CD4-positive, alpha-beta T cell treated with Interleukin-6 at 100 ng/mL for 8 hours (primary cell): Measurements from ENCODE around the gene SLC7A1.

Experiments
- DNase-seq: peaks from one replicate; pipeline ENCODE4 v3.0.0-alpha.2; 2020; ENCODE audit warnings: mixed read lengths, low spot score

Gene SLC7A1

DNA sequence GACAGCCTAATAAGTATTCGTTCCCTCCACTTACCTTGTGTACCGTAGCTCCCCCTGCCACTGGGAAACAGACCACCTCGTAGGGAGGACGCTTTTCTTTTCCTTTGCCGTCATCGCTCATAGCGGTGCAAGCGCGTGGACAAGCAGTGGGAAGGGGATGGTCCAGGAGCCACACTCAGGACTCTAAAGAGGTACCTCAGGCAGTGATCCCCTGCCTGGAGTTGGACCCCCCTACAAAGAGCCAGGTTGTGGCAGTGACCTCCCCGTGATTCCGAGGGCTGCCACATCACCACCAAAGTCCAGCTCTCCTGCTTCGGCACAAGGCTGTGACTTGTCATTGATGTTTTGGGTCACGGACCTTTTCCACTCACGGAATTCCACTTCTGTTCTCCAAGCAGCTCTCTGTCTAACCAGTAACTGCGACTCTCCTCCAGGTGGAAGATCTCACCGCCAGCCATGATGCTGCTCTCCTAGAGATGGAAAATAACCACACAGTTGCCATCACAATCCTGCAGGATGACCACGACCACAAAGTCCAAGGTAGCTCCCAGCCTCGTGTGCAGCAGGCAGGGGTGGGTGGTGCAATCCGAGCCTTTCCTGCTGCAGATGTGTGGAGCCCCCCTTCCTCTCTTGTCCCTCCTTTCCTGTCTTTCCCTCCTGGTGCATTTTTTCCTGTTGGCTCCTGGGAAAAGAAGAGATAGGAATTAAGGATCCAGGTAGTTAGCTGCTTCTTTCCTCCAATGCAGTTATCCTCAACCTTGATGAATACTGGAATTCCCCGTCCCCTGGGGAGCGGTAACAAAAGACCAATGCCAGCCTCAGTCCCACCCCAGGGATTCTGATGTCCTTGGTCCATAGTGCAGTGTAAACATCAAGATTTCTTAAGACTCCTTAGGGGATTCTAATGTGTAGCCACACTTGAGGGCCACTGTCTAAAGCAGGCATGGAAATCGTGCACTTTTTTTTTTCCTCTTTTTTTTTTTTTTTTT lies 107.7 kb downstream of the SLC7A1 start:
- no peak for DNase-seq

DNA sequence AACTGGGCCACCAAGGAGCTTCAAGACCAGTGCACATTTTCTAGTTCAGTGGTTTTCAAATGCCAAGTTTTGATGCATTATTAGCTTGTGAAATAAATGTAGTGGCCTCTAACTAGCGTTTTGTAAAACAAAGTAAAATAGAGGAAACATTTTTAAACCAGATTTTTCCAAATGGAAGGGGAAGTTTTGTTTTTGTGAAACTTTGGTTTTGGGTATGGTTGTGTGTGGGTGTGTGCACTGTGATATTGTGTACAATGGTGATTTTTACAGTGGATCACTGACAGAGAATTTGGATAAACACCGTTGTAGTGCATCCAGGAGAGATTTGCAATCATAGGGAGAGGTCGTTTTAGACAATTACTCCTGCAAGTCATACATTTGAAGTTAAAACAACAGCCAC lies 108.9 kb downstream of the SLC7A1 start:
- no peak for DNase-seq

DNA sequence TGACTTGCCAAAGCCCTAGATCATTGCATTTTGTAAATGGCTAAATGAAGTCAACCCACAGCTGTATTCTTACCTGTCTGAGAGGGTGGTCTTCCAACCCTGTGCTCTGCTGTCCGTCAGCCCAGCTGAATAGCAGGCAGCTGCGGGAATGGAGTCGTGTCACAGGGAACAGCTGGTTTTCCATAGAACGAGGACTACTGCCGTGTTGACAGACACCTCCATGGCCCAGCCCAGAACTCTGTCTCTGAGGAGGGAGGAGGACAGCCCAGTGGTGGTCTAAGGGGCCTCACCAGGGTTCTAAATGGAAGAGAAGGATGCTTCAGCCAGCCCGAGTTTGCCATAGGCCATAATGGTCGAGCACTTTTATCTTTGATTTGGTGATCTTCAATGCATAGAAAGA lies 110.7 kb downstream of the SLC7A1 start:
- no peak for DNase-seq

DNA sequence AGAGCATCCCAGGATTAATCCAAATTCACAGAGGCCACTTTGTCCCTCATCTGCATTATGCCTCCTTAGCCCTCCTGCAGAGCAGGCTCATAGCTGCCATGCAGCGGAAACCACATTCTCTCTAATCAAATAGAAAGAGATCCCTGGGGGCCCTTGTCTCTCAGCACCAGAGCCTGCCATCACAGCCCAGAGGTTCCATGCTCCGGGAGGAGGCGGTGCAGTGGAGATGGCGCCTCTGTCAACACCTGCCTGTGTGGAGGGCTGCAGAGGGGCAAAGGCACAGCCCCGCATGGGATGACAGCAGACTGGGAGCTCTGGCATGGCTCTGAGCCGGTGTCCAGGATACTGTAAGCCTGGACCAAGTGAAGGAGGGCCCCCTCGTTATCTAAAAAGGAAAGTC lies 111.3 kb downstream of the SLC7A1 start:
- no peak for DNase-seq

DNA sequence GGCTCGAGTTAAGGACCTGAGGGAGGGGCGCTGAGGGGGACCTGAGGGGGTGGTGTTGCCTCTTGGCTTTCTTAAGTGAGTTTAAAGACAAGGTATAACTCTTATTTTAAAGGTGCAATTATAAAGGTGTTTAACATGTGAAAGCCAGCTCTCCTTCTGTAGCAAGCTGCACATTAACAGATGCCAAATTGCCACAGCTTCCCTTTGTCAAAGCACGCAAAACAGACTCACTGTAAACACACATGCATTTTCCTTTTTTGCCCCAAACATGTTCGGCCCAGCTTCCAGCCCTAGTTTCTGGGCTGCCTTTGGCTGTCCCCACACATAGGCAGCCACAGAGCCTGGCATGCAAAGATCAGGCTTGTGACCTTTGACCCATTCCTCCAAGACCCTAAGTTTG lies 111.9 kb downstream of the SLC7A1 start:
- no peak for DNase-seq

DNA sequence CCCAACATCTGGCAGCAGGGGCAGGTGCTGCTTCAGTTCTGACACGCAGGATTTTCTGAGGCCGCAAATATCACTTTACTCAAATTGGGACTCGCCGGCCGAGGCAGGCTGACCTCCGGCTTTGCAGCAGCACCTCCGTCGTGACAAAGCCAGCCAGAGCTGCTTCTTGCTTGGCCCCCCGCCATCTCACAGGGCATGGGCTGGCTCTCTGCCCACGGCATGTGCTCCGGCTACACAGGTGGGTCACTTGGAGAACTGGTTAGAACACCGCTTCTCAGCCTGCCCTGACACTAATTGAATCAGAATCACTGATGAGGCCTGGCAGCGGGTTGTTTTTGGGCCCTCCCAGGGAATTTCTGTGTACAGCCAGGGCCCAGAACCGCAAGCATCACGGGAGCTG lies 112.3 kb downstream of the SLC7A1 start:
- DNase-seq: no peak

DNA sequence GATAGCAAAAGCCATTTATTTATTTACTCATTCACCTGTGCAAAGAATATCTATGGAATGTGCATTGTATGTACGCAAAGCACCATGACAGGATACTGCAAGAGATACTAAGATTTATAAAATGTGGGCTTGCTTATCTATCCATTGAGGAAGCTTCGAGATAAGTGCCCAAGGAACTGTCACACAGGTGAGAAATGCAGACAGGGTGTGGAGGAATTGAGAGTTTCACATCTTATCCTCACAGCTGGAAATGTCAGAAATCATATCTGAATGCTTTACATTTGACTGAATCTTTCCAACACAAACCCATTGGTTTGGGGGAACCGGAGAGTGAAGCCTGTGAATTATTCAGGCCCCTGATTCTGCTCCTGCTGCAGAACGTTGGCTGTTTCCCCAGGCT lies 113.0 kb downstream of the SLC7A1 start:
- no peak for DNase-seq

DNA sequence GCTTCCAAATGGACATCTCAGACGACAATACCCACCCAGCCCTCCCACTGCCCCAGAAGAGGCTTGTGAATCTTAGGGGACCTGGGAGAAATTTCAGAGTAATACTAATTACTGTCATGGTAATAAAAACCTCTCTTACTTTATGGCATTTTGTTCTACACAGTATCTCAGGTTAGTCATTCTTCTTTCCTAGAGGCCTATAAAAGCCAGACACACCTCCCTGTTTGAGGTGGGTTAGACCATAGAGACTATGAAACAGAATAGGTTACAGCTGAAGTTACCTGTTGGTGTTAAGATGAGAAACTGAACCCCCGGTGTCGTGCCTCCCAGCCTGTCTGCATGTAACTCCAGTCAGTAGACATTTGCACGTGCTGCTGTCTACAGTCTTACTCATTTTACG lies 113.9 kb downstream of the SLC7A1 start:
- DNase-seq: no peak

DNA sequence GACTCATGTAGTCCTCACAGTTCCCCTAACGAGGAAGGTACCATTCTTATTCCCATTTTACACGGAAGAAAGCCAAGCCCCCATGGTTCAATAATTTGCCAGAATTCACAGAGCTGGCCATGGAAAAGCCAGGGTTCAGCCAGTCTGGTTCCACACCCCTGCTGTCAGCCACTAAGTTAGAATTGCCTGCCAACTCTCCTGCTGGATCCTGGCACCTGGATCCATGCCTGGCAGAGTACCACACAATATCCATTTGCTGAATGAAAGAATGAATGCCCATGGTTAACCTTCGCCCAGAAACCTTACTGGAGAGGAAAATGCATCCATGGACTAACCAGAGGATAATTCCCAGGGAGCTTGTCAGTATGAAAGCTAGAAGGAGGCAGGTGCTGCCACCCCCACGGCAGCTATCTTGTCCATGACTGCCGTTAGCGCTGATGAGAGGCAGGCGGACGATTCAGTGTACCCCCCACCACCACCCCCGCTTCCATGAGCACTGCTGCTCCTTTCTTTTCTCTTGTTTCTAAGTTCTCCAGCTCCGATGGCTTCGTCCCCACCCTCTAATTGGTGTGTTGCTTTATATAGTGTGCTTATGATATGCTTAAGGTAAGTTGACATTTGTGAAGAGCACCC lies 114.5 kb downstream of the SLC7A1 start:
- no peak for DNase-seq

DNA sequence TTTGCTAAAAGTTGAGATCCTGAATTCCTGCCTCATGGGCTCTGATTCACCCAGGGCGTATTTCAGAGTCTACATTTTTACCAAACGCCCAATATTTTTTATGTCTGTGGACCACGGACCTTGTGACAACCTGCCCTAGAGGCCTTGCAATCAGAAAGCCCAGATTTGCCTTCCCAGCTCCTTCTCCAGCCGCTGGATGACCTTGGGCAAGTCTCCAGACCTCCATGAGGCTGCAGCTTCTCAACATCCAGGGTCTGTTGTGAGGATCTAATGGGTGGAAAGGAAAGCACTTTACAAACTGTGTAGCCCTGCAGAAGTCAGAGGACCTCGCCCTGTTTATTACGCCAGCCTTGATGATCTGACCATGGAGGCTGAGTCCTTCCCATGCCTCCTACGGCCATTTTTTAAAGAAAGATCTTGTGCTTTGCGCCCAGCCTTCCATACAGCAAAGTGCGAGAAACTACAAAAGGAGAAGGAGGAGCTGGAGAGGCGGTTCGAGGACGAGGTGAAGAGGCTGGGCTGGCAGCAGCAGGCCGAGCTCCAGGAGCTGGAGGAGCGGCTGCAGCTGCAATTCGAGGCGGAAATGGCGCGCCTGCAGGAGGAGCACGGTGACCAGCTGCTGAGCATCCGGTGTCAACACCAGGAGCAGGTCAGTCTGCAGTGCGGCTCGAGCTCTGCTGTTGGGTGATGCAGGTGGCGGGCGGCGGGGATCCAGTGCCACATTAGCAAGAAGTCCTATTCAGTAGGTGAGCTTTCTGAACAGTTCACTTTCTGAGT lies 115.6 kb downstream of the SLC7A1 start:
- no peak for DNase-seq

DNA sequence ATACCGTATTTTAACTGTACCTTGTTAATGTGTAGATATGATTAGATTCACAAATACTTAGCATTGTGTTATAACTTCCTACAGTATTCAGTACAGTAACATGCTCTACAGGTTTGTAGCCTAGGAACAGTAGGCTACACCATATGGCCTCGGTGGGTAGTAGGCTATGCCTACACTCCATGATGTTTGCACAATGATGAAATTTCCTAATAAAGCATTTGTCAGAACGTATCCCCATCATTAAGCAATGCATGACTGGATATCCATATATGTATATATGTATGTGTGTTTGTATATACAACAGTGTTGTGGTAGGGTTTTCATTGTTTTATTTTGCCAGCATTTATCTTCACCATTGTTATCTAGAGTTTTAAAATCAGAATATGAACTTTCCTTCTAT lies 119.4 kb downstream of the SLC7A1 start:
- DNase-seq: no peak

DNA sequence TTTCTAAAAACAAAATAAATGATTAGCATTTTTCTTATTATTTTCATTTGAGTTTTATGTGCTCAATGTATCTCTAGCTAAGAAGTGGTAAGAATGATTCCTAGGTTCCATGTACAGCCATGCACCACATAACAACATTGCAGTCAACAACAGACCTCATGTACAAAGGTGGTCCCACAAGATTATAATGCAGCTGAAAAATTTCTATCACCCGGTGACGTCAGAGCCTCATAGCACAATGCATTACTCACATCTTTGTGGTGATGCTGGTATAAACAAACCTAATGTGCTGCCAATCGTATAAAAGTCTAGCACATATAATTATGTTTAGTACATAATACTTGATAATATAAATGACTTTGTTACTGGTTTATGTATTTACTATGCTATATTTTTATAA lies 120.5 kb downstream of the SLC7A1 start:
- no peak for DNase-seq

DNA sequence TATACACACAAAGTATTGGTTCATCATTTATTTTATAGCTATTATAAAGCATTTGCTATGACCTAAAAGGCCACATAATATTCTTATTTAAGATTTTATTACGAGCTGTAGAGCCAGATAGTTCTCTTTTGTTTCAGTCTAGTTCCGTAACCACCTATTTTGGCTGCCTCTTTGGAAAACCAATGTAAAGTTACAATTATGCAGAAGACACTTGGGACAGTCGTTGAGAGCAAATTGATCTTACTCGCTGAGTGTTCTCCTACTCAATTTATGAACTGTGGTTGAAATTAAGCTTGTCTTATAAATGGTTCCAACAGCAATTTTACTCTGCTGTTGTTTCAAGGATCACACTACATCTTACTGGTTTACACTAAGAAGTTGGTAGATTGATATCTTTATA lies 122.3 kb downstream of the SLC7A1 start:
- DNase-seq: no peak

DNA sequence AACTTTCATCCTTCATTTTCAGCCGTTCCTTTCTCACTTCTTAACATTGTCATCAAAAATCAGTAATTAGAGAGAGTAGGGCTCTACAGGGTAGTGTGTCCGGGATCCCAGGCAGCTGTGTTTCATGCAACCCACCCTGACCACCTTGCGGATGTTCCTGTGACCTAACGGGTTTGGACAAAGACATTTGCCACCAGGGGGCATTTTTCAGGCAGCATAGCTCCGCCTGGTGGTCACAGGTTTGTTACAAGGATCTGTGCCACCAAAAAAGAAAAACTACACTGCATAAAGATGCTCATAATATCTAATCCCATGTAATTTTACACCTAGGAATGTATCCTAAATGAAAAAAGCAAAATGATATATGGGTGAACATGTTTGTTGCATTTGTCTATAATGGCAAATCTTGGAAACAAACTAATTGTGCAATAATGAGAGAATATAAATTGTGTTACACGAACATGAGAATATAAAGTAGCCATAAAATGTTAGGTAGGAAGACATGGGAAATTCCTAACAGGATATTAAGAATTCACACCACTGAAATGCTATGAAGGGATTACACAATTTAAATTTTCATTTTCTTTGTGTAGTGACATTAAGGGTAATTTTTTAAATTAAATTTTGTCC lies 123.0 kb downstream of the SLC7A1 start:
- no peak for DNase-seq

DNA sequence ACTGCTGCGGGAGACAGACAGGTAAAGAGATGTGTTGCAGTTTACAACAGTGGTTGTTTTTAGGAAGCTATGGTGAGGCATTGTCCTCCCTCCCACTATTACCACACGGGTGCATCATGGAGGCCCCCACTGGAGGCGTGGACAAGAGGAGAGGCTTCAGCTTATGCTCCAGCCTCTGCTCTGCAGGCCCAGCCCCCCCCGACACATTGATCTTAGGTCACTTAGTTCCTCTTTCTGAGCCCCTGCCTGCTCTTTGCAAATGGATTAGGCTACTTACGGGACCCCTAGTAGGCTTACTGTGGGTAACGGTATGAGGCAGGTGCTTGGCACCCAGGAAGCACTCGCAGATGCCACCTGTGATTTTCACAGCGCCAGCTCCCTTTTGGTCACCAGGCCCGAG lies 123.9 kb downstream of the SLC7A1 start:
- no peak for DNase-seq

DNA sequence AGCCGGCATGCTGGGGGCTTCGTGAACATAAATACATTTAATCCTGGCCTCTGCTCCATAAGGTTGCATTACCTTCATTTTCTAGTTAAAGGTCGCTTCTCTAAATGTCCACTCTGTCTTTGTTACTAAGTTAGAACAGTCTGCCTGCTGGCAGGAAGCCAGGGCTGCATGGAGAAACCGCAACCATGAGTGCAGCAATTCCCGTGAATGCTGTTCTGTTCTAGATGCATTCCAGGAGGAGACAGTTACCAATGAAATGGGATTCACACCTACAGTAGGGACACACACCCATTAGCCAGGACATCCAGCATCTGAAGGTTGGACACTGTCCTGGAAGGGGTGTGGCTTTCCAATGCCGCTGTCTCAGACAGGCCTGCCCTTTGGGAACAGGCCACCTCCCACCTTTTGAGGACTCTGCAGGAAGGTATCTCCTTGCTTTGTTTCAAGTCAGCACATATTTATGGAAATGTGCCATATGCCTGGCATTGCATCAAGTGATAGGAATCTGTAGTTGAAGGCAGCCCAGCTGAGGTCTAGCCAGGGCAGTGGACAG lies 129.7 kb downstream of the SLC7A1 start:
- no peak for DNase-seq

DNA sequence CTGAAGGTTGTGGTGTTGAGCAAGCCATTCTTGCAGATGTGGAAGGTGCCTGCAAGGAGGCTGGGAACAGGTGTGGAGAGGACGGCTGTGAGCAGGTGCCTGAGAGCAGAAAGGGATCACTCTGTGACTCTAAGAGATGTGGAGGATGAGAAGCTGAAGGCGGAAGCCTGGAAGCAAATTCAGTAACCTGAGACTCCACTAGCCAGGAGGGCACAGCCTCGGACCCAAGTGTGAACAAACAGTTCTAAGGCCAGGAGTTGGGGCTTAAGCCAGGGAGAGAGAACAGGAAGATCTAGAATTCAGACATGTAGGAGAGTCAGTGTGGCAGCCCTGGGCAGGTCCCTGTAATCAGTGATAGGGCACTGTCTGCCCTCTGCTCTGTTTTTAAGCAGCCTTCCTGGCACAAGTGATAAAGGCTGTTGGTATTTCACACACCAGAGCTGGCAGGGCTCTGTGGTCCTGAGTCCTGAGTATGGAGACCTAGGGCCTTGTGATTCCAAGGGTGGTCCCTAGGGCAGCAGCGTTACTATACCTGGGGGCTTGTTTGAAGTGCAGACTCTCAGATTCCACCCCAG lies 131.3 kb downstream of the SLC7A1 start:
- no peak for DNase-seq

DNA sequence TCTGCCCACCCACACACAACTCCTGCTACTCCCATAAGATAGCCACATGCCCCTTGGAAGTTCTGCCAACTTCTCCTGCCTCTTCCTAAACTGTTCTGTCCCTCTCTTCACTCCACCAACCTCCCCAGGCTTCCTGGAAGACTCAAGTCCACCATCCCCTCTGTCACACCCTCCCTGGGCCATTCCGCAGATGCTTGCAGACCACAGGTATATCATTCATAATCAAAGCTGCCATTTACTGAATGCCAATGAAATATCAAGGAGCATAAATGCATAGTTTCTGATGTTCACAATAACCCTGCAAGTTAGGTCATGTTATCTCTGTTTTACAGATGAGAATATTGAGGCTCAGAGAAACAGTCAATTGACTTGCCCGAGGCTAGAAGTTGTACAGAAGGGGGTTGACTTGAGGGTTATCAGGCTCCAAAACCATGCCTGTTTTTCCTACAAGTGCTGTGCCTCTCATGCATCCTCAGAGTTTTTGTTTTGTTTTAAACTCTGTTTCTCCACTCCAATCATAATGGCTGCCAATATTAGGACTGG lies 135.6 kb downstream of the SLC7A1 start:
- DNase-seq: no peak
